HEK293 (cell line): Measurements from ENCODE around the gene DSCAML1.

Experiments
- TCF7L2 ChIP-seq: IDR thresholded peaks from 2 replicates; pipeline ENCODE4 v1.6.1; 2011; ENCODE audit warnings: low read depth, mild to moderate bottlenecking, inconsistent platforms, low read length, moderate library complexity, borderline replicate concordance
- TF ChIP-seq, protein P1 (sequence below): fragments of 450-650 bp; IDR thresholded peaks from 2 replicates; pipeline ENCODE4 v1.5.1; 2018; ENCODE audit warnings: missing biosample characterization, mild to moderate bottlenecking, missing genetic modification characterization

DNA sequence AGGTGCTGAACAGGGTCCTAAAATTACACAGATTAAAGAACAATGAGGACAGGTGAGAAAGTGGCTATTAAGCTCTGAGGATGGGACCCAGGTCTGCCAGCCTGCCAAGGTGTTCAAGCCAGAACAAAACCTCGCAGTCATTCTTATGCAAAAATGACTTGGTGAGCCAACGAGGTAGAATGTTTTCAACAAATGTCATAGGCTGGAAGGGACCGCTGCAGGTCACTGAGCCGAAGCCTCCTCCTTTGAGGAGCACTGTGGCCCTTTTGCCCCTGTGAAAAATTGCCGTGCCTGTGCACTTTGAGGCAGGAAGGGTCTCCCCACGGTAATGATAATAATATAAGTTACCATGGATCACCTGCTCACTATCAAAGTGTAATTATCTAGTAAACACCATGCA, 216.2 kb downstream of the DSCAML1 start:
- TF ChIP-seq, protein P1, sequence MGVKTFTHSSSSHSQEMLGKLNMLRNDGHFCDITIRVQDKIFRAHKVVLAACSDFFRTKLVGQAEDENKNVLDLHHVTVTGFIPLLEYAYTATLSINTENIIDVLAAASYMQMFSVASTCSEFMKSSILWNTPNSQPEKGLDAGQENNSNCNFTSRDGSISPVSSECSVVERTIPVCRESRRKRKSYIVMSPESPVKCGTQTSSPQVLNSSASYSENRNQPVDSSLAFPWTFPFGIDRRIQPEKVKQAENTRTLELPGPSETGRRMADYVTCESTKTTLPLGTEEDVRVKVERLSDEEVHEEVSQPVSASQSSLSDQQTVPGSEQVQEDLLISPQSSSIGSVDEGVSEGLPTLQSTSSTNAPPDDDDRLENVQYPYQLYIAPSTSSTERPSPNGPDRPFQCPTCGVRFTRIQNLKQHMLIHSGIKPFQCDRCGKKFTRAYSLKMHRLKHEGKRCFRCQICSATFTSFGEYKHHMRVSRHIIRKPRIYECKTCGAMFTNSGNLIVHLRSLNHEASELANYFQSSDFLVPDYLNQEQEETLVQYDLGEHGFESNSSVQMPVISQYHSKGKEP: no peak
- no peak for TF ChIP-seq TCF7L2
